ENCODE results near the gene THRB. TPM values are rescaled to one million over a fixed set of nuclear protein-coding genes. Genes with fewer than 3 reads are reported as not detected.
A peak's percentile ranks its signal among the peaks of the same experiment; 100 is the strongest.

THRB gene
- total RNA-seq, 6 experiments from 2014 or later, result 14.5 to 29.5 (median 17.3) TPM

DNA sequence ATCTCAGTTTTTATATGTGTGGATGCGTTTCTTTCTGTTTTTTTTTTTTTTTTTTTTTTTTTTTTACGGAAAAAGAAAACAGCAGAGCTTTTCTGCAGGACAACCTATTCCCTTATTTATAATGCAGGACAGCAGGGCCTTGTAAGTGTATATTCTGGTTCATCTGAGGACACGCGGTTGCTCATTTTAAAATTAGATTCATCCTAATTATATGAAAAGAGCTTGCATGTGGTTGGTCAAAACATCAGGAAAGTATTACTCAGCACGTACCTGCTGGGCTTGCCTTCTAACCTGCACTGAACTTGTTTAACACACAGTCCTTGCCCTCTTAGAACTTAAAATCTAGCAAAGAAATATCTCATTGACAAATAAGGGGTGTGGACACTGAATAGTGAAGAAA lies 13.5 kb downstream of the THRB start:
- Histone ChIP-seq H3K36me3 (no peaks in the 10 kb centered on the region), H3K9me3 (no peaks in the 10 kb centered on the region), H3K4me3 (no peak overlapping the region), H3K4me1 (peaks cover 0 to 45% (median 10%) of the 10 kb centered on the region in 4 donors), H3K27me3 (no peaks in the 10 kb centered on the region), H3K27ac (no peak overlapping the region)
- no peak for DNase-seq
- TF ChIP-seq POLR2A (IDR thresholded peaks at IDR 0.05), result no peak
- TF ChIP-seq, protein P1, sequence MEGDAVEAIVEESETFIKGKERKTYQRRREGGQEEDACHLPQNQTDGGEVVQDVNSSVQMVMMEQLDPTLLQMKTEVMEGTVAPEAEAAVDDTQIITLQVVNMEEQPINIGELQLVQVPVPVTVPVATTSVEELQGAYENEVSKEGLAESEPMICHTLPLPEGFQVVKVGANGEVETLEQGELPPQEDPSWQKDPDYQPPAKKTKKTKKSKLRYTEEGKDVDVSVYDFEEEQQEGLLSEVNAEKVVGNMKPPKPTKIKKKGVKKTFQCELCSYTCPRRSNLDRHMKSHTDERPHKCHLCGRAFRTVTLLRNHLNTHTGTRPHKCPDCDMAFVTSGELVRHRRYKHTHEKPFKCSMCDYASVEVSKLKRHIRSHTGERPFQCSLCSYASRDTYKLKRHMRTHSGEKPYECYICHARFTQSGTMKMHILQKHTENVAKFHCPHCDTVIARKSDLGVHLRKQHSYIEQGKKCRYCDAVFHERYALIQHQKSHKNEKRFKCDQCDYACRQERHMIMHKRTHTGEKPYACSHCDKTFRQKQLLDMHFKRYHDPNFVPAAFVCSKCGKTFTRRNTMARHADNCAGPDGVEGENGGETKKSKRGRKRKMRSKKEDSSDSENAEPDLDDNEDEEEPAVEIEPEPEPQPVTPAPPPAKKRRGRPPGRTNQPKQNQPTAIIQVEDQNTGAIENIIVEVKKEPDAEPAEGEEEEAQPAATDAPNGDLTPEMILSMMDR (IDR thresholded peaks at IDR 0.05), result no peak
- intact Hi-C loops (cut with DNase I), result no loop called here
- no peak for ATAC-seq
- WGBS (ENCODE audit: insufficient coverage, low coverage, low lambda C conversion rate, missing lambda C conversion rate), result 93% methylated on average over 5 of the region's 5 CpGs

GRCh38 chr3:24480497-24480896 lies 14.2 kb downstream of the THRB start:
- Histone ChIP-seq H3K4me1 (peaks cover 0 to 49% (median 11%) of the 10 kb centered on the region in 4 donors), H3K9me3 (no peaks in the 10 kb centered on the region), H3K27me3 (no peaks in the 10 kb centered on the region), H3K36me3 (no peaks in the 10 kb centered on the region), H3K27ac (no peak overlapping the region), H3K4me3 (no peak overlapping the region)
- no peak for DNase-seq
- intact Hi-C loops (cut with DNase I), result no loop called here
- no peak for ATAC-seq
- TF ChIP-seq, protein P1 (IDR thresholded peaks at IDR 0.05), result no peak
- TF ChIP-seq POLR2A (IDR thresholded peaks at IDR 0.05), result no peak

DNA sequence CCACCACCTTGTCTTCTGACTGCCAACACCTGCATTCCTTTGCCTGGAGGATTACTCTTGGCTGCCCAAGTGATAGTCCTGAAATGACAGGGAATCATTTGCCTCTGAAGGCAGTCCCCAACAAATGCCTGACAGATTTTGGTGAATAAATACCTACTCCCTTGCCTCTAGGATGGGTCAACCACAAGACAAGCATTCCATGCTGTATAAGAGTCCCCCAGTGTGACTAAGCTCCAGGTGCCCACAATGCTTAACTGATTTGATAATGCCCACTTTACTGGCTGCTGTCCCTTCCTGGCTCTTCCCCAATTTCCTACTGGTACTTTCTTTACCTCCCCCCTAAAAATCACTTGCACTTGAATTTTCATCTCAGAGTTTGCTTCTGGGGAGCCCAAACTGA lies 14.8 kb downstream of the THRB start:
- Histone ChIP-seq H3K36me3 (no peaks in the 10 kb centered on the region), H3K27ac (peak overlapping the region in 1 of 3 donors; percentile 31), H3K4me3 (no peak overlapping the region), H3K9me3 (no peaks in the 10 kb centered on the region), H3K4me1 (peaks cover 0 to 49% (median 11%) of the 10 kb centered on the region in 4 donors), H3K27me3 (no peaks in the 10 kb centered on the region)
- ATAC-seq, result no peak
- intact Hi-C loops (cut with DNase I), result no loop called here
- DNase-seq, result no peak
- TF ChIP-seq, protein P1 (IDR thresholded peaks at IDR 0.05), result no peak
- TF ChIP-seq POLR2A (IDR thresholded peaks at IDR 0.05), result no peak

DNA sequence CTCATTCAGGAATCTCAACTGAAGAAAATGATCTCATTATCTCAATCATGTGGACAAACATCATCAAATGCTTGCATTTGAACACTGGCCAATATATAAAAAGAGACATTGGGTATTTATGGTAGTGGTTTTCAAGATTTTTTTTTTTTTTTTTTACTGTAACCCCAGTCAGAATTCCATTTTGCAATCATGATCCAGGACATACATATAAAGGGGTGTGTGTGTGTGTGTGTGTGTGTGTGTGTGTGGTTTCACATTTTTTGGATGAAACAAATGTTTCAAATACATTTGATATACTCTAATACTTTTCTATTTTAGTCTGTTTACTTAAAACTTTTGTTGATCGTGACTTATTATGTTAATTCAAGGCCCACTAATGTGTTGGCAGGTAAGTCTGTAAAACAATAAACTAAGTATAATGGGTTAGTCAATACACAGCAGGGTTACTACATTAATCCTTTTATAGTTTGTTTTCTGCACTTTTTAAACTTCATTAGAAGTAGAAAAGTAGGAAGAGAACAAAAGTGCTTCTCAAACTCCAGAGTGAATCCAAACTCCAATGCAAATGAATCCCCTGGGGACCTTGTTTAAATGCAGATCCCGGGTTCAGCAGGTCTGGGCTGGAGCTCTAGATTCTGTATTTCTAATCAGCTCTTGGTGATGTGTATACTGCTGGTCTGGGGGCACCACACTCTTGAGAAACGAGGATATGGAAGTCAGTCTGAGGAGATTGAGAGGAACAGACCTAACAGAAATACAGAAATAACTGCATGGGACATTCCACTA lies 17.6 kb downstream of the THRB start:
- TF ChIP-seq, protein P1 (IDR thresholded peaks at IDR 0.05), result no peak
- no peak for TF ChIP-seq POLR2A (IDR thresholded peaks at IDR 0.05)
- Histone ChIP-seq H3K4me3 (no peak overlapping the region), H3K27ac (peak overlapping the region in 1 of 3 donors; percentile 32), H3K9me3 (no peaks in the 10 kb centered on the region), H3K36me3 (no peaks in the 10 kb centered on the region), H3K27me3 (no peaks in the 10 kb centered on the region), H3K4me1 (peaks cover 0 to 38% (median 7%) of the 10 kb centered on the region in 4 donors)
- DNase-seq, result no peak
- intact Hi-C loops (cut with DNase I), result no loop called here
- 41% methylated on average over 3 of the region's 3 CpGs for WGBS (ENCODE audit: insufficient coverage, low coverage, low lambda C conversion rate, missing lambda C conversion rate)
- no peak for ATAC-seq
